OCI-LY1 (cell line): ENCODE results near the gene NECTIN3.

Experiments used
- H2AFZ ChIP-seq: fragments of 200-600 bp; sonication (generic), shearing (Covaris generic); 2 replicates; pipeline ENCODE4 v1.6.0; 2014; ENCODE audit warnings: antibody characterized with exemption, mild to moderate bottlenecking, low read length
- H3F3A ChIP-seq: fragments of 200-600 bp; sonication (generic), shearing (Covaris generic); 2 replicates; pipeline ENCODE4 v1.6.0; 2014; ENCODE audit warnings: mild to moderate bottlenecking, antibody characterized with exemption, low read length, moderate library complexity; ENCODE audit not compliant: insufficient read depth
- H3K27ac ChIP-seq: fragments of 200-600 bp; sonication (generic); 2 replicates; pipeline ENCODE4 v1.5.1; 2014; ENCODE audit warnings: low read length, mixed run types, mild to moderate bottlenecking, low read depth; ENCODE audit not compliant: poor library complexity, severe bottlenecking
- H3K27me3 ChIP-seq: fragments of 200-600 bp; sonication (generic); 2 replicates; pipeline ENCODE4 v1.6.0; 2014; ENCODE audit warnings: antibody characterized with exemption, mild to moderate bottlenecking, low read length, moderate library complexity; ENCODE audit not compliant: insufficient read depth
- H3K36me3 ChIP-seq: fragments of 200-600 bp; sonication (generic); 2 replicates; pipeline ENCODE4 v1.6.1; 2014; ENCODE audit warnings: mild to moderate bottlenecking, antibody characterized with exemption, low read length, moderate library complexity, mixed read lengths; ENCODE audit not compliant: insufficient read depth
- H3K4me1 ChIP-seq: fragments of 200-600 bp; sonication (generic); 2 replicates; pipeline ENCODE4 v1.5.1; 2014; ENCODE audit warnings: mild to moderate bottlenecking, low read length, moderate library complexity; ENCODE audit not compliant: insufficient read depth, severe bottlenecking
- H3K4me2 ChIP-seq: fragments of 200-600 bp; sonication (generic), shearing (Covaris generic); 2 replicates; pipeline ENCODE4 v1.6.1; 2014; ENCODE audit warnings: low read length
- H3K4me3 ChIP-seq: fragments of 200-600 bp; sonication (generic); 2 replicates; pipeline ENCODE4 v1.5.1; 2014; ENCODE audit warnings: low read length, low read depth, mild to moderate bottlenecking, mixed read lengths; ENCODE audit not compliant: poor library complexity, severe bottlenecking
- H3K79me2 ChIP-seq: fragments of 200-600 bp; shearing (Covaris generic); 2 replicates; pipeline ENCODE4 v1.6.1; 2016; ENCODE audit warnings: mixed run types, low read length, mixed read lengths; ENCODE audit not compliant: insufficient read depth
- H3K9ac ChIP-seq: fragments of 200-600 bp; sonication (generic), shearing (Covaris generic); 2 replicates; pipeline ENCODE4 v1.6.1; 2014; ENCODE audit warnings: mild to moderate bottlenecking, low read length, mixed read lengths
- H3K9me2 ChIP-seq: fragments of 200-600 bp; sonication (generic), shearing (Covaris generic); 2 replicates; pipeline ENCODE4 v1.6.1; 2014; ENCODE audit warnings: low read depth, mild to moderate bottlenecking, low read length, mixed read lengths
- H3K9me3 ChIP-seq: fragments of 200-600 bp; shearing (Covaris generic); 2 replicates; pipeline ENCODE4 v1.6.1; 2014; ENCODE audit warnings: low read length, mixed read lengths
- H4K20me1 ChIP-seq: fragments of 200-600 bp; sonication (generic), shearing (Covaris generic); 2 replicates; pipeline ENCODE4 v1.6.0; 2016; ENCODE audit warnings: mild to moderate bottlenecking, low read length; ENCODE audit not compliant: insufficient read depth
- EZH2 ChIP-seq: fragments of 200-600 bp; sonication (generic), shearing (Covaris generic); IDR thresholded peaks from 2 replicates; pipeline ENCODE4 v1.8.0; 2017; ENCODE audit warnings: borderline replicate concordance, mixed run types, mild to moderate bottlenecking, antibody characterized with exemption, low read length, moderate library complexity, mixed read lengths
- TF ChIP-seq, protein P1 (sequence below): fragments of 200-600 bp; sonication (generic), shearing (Covaris generic); IDR thresholded peaks from 2 replicates; pipeline ENCODE4 v1.5.1; 2017; ENCODE audit warnings: mild to moderate bottlenecking, antibody characterized with exemption, low read length, moderate library complexity, mixed read lengths

The NECTIN3 gene

DNA sequence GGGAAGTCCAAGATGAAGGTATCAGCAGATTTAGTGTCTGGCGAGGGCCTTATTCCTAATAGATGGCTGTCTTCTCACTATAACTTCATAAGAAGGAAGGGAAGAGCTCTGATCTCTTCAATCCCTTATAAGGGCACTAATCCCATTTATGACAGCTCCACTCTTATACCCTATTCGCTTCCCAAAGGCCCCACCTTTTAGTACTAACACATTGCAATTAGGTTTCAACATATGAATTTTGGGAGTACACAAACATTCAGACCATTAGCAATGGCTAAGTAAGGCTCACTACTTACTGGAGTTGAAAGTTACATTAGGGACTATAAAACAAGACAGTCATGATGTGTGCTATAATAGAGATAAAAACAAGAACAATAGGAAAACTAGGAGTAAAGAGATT is 118.9 kb downstream of the NECTIN3 start:
- H2AFZ ChIP-seq, result no peak overlapping the region
- no peak for TF ChIP-seq EZH2
- TF ChIP-seq, protein P1, sequence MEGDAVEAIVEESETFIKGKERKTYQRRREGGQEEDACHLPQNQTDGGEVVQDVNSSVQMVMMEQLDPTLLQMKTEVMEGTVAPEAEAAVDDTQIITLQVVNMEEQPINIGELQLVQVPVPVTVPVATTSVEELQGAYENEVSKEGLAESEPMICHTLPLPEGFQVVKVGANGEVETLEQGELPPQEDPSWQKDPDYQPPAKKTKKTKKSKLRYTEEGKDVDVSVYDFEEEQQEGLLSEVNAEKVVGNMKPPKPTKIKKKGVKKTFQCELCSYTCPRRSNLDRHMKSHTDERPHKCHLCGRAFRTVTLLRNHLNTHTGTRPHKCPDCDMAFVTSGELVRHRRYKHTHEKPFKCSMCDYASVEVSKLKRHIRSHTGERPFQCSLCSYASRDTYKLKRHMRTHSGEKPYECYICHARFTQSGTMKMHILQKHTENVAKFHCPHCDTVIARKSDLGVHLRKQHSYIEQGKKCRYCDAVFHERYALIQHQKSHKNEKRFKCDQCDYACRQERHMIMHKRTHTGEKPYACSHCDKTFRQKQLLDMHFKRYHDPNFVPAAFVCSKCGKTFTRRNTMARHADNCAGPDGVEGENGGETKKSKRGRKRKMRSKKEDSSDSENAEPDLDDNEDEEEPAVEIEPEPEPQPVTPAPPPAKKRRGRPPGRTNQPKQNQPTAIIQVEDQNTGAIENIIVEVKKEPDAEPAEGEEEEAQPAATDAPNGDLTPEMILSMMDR, result no peak
- no peaks in the 10 kb centered on the region for H3F3A ChIP-seq
- H3K9me3 ChIP-seq, result no peaks in the 10 kb centered on the region
- no peaks in the 10 kb centered on the region for H3K79me2 ChIP-seq
- H3K4me3 ChIP-seq, result no peak overlapping the region
- H3K9ac ChIP-seq, result no peak overlapping the region
- H3K36me3 ChIP-seq, result no peaks in the 10 kb centered on the region
- no peaks in the 10 kb centered on the region for H3K9me2 ChIP-seq
- no peak overlapping the region for H3K4me2 ChIP-seq
- H4K20me1 ChIP-seq, result no peaks in the 10 kb centered on the region
- H3K4me1 ChIP-seq, result no peaks in the 10 kb centered on the region
- no peak overlapping the region for H3K27ac ChIP-seq
- H3K27me3 ChIP-seq, result no peaks in the 10 kb centered on the region

DNA sequence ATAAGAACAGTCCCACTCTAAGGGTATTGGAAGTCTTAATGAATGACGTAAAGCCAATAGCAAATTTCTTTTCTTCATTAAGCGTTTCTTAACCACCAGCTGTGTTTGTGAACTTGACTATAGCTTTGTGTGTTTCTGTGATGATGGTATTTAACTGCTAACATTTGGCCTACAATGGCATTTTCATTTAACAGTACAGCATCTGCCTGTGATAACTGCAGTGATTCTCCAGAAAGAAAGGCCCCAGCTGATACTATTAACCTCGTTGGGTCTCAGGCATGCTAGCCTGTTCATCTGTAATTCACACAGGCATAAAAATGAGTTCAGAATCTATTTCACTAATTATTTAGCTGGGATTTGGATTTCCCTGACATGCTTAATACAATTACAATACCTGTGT is 121.9 kb downstream of the NECTIN3 start:
- no peaks in the 10 kb centered on the region for H3K9me3 ChIP-seq
- no peaks in the 10 kb centered on the region for H3F3A ChIP-seq
- H3K36me3 ChIP-seq, result no peaks in the 10 kb centered on the region
- H3K27me3 ChIP-seq, result no peaks in the 10 kb centered on the region
- no peaks in the 10 kb centered on the region for H3K79me2 ChIP-seq
- H2AFZ ChIP-seq, result no peak overlapping the region
- H3K4me1 ChIP-seq, result no peaks in the 10 kb centered on the region
- no peak for TF ChIP-seq EZH2
- TF ChIP-seq, protein P1, result no peak
- H3K27ac ChIP-seq, result no peak overlapping the region
- H3K9me2 ChIP-seq, result no peaks in the 10 kb centered on the region
- H4K20me1 ChIP-seq, result no peaks in the 10 kb centered on the region
- no peak overlapping the region for H3K4me2 ChIP-seq
- no peak overlapping the region for H3K4me3 ChIP-seq
- H3K9ac ChIP-seq, result no peak overlapping the region

DNA sequence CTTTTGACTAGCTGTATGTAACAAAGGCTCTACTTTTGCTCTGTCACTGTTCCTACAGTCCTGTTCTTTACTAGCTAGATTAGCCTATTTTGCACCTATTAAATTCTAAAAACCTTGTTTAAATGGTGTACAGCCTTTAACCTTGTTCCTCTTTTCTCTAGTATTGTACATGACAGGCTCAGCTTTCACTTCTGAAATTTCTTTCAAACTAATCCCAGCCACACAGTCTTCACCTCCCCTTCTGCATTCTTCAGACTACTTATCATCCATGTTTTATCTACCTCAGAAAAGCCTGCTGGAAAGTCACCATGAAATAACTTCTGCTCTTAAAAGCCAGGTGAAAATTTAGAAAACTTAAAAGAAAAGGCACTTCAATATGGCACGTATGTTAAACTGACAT is 122.4 kb downstream of the NECTIN3 start:
- no peak overlapping the region for H3K4me2 ChIP-seq
- no peak overlapping the region for H3K27ac ChIP-seq
- H4K20me1 ChIP-seq, result no peaks in the 10 kb centered on the region
- H3K79me2 ChIP-seq, result no peaks in the 10 kb centered on the region
- no peak overlapping the region for H3K9ac ChIP-seq
- H2AFZ ChIP-seq, result no peak overlapping the region
- no peaks in the 10 kb centered on the region for H3K36me3 ChIP-seq
- H3K4me3 ChIP-seq, result no peak overlapping the region
- H3K9me2 ChIP-seq, result no peaks in the 10 kb centered on the region
- H3K4me1 ChIP-seq, result no peaks in the 10 kb centered on the region
- no peak for TF ChIP-seq EZH2
- TF ChIP-seq, protein P1, result no peak
- no peaks in the 10 kb centered on the region for H3K27me3 ChIP-seq
- no peaks in the 10 kb centered on the region for H3K9me3 ChIP-seq
- H3F3A ChIP-seq, result no peaks in the 10 kb centered on the region
